Erythroblast (primary cell): ENCODE data around the gene BASP1.

ENCODE experiments used
- GATA1 ChIP-seq: IDR thresholded peaks from 2 replicates; pipeline ENCODE4 v1.6.1; 2011; ENCODE audit warnings: low read depth, mild to moderate bottlenecking, control low read depth, low read length, moderate library complexity
- POLR2A ChIP-seq: IDR thresholded peaks from 2 replicates; pipeline ENCODE4 v1.6.1; 2011; ENCODE audit warnings: mild to moderate bottlenecking, low read length

DNA sequence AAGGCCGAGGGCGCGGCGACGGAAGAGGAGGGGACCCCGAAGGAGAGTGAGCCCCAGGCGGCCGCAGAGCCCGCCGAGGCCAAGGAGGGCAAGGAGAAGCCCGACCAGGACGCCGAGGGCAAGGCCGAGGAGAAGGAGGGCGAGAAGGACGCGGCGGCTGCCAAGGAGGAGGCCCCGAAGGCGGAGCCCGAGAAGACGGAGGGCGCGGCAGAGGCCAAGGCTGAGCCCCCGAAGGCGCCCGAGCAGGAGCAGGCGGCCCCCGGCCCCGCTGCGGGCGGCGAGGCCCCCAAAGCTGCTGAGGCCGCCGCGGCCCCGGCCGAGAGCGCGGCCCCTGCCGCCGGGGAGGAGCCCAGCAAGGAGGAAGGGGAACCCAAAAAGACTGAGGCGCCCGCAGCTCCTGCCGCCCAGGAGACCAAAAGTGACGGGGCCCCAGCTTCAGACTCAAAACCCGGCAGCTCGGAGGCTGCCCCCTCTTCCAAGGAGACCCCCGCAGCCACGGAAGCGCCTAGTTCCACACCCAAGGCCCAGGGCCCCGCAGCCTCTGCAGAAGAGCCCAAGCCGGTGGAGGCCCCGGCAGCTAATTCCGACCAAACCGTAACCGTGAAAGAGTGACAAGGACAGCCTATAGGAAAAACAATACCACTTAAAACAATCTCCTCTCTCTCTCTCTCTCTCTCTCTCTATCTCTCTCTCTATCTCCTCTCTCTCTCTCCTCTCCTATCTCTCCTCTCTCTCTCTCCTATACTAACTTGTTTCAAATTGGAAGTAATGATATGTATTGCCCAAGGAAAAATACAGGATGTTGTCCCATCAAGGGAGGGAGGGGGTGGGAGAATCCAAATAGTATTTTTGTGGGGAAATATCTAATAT, 58.1 kb downstream of the BASP1 start:
- no peak for TF ChIP-seq GATA1
- no peak for TF ChIP-seq POLR2A
